ENCODE results near the gene COQ8B.
A peak's percentile ranks its signal among the peaks of the same experiment; 100 is the strongest.
"Not testable (repeated sequence)": the region's sequence is repeated elsewhere in the genome, so short reads cannot be mapped to it uniquely, and the experiment has no call there.

Gene COQ8B

DNA sequence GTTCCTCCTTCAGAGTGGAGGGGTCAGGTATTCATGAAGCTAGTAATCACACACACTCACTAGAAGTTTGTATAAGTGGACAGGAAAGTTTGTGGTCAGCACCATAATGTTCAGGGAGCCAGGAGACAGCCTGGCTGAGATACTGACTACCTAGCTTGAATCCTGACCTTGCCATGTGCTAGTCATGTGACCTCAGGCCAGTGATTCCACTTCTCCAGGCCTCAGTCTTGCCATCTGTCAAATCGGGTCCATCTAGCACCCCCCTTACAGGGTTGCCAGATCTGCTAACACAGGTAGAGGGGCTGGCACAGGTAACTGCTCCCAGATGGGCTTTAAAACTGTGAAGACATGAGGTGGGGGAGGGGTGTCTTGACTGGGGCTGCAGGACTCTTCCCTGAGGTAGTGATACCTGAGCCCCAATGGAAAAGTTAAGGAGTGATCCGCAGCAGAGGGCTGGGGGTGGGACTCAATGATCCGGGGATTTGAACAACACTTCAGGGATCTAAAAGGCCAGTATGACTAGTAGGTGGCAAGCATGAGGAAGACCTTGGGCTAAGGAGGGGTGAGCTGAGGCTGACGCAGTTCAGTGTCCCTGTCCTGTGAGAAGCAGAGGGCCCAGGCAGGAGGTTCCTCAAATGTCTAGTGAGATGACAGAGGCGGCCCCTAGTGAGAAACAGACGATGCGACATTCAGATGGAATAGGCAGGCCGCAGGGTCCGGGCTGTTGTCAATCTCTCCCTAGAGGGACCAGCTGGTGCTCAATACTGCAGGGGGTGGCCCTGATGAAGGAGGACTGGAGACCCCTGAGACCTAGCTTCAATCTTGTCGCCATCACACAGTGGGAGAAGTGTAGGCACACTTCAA, 25.1 kb upstream of the COQ8B start:
- DNase-seq = peak; percentile 46 to 69 (median 60)

- DNase-seq = no peak
These were observed 24.1 kb upstream of the COQ8B start for GRCh38 chr19:40740747-40741146.

DNA sequence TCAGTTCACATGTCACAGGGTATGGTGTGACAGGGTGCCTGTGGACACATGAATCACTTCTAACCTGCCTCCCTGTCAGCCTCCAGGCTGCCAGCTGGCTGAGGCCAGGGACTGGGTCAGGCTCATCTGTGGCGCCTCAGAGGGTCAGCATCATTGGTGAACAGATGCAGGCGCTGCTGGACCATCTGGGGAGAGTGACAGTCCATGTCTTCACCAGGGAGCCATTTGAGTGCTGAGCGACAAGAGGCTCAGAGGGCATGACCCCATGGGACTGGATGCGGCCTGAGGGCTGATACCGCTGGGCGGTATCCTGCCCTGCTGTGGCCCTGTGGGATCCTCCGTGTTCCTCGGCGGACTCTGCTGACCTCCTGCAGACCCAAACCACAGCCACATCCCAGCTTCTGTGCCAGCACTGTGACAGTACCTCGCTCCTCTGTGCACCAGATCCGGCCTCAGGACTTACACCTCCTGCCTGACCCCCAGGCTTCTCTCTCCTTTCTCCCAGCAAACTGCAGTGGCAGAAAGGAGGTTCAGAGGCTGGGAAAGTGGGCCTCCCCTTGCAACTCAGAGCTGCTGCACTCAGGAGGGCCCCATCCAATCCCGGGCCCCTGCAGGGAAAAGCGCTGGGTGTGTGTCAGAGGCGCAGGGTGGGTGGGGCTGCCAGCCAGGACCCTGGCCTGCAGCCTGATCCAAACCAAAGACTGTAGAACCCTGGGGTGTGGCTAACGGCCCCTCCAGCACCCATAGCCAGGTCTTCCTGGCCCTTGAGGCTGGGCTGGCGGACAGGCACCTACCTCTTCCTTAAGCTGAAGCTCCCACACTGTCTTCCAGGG, 23.4 kb upstream of the COQ8B start:
- no peak for DNase-seq

GRCh38 chr19:40739030-40739839, 22.5 kb upstream of the COQ8B start:
- no peak for DNase-seq

- no peak for DNase-seq
These were observed 20.5 kb upstream of the COQ8B start for GRCh38 chr19:40737102-40737644.

DNA sequence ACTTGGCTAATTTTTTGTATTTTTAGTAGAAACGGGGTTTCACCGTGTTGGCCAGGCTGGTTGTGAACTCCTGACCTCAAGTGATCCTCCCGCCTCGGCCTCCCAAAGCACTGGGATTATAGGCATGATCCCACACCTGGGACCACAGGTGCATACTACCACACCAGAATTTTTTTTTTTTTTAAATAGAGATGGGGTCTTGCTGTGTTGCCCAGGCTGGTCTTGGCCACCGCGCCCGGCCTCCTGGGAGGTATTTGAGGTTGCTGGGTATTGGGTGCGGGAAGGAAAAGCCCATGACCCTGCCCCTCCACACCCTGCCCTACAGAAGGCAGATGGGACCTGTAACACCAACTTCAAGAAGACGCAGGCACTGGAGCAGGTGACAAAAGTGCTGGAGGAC, 20.0 kb upstream of the COQ8B start:
- no peak for DNase-seq

DNA sequence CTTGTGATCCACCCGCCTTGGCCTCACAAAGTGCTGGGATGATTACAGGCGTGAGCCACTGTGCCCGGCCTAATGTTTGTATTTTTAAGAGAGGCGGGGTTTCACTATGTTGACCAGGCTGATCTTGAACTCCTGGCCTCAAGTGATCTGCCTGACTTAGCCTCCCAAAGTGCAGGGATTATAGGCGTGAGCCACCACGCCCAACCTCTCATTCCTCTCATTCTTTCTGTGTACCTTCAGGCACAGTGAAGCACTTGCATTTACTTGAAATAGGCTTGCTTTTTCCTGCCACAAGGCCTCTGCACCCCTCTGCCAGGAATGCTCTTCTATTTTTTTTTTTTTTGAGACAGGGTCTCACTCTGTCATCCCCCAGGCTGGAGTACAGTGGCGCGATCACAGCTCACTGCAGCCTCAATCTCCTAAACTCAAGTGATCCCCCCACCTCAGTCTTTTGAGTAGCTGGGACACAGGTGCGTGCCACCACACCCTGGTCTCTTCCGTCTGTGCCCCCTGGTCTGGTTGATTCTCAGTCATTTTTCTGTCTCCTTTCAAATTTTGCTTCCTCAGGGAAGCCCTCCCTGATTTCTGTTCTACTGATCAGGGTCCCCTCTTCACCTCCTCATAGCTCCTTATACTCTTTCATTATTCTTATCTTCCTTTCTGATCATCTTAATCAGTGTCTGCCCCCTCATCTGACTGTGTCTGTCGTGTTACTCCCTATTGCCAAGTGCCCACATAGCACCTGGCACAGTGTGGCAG, 18.5 kb upstream of the COQ8B start:
- DNase-seq = no peak

DNA sequence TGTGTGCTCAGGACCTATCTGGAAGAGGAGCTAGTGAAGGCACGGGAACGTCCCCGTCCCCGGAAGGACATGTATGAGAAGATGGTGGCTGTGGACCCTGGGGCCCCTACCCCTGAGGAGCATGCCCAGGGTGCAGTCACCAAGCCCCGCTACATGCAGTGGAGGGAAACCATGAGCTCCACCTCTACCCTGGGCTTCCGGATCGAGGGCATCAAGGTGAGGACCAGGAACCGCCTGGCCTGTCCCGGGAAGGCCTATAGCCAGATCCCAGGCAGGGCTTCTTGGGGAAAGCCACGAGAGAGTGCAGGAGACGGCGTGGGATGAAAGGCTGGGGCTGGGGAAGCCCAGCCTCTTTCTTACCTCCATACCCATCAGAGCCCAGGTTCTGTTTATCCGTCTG, 16.5 kb upstream of the COQ8B start:
- DNase-seq = no peak

GRCh38 chr19:40732304-40732703, 15.6 kb upstream of the COQ8B start:
- DNase-seq = not testable (repeated sequence)

- not testable (repeated sequence) for DNase-seq
These were observed 13.4 kb upstream of the COQ8B start for GRCh38 chr19:40730065-40730464.

DNA sequence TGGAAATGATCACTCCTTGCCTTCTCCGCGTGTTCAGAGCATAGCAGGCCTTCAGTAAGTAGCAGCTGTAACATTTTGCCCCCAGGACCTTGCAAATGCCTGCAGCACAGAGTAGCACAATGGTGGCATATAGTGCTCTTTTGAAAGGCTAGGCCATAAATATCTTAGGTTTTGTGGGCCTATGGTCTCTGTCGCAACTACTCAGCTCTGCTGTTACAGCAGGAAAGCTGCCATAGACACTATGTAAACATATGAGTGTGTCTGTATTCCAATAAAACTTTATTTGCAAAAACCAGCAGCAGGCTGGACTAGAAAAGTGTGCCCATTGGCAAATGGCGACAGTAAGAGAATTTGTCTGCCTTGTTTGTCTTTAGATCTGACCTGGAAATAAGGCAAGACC, 9.6 kb upstream of the COQ8B start:
- no peak for DNase-seq

DNA sequence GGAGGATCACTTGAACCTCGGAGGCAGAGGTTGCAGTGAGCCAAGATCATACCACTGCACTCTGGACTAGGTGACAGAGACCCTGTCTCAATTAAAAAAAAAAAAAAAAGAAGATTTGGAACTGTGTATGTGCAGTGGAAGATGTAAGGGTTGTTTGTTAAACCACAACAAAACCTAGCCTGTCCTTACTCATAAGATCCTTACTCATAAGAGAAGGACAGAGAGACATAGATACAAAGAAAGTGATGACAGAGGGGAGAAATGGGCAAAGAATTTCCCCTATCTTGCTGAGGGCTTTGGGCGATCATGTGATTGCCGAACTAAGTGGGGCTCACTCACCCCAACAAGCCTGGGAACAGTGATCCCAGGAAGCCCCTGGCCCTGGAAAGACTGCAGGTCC, 8.2 kb upstream of the COQ8B start:
- no peak for DNase-seq

DNA sequence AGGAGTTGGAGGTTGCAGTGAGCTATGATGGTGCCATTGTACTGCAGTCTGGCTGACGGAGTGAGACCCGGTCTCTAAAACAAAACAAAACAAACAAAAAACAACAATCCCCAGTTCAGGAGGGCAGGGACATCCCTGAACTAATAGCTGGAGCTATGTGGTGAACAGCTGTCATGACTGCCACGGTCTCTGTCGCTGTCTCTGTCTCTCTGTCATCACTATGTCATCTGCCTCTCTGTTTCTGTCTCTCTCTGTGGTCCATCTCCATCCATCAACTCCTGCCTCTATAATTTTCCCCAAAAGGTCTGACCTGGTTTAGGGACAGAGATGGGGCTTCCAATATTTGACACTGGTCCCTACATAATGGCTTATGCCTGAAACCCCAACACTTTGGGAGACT, 7.6 kb upstream of the COQ8B start:
- DNase-seq = no peak

DNA sequence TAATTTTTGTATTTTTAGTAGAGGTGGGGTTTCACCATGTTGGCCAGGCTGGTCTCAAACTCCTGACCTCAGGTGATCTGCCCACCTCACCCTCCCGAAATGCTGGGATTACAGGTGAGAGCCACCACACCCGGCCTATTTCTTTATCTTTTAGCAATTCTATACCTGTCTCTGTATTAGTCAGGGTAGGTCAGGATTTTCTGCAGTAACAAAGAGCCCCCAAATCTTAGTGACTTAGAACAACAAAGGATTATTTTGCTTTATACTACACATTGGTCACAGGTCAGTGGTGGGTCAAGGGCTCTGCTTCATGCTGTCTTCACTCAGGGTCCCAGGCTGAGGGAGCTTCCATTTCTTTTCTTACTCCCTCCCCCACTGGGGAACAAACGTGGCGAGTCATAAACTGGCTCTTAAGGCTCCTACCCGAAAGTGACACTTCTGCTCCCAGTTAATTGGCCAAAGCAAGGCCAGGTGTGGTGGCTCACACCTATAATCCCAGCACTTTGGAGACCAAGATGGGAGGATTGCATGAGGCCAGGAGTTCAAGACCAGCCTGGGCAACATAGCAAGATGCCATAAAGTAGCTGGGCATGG, 7.1 kb upstream of the COQ8B start:
- no peak for DNase-seq

DNA sequence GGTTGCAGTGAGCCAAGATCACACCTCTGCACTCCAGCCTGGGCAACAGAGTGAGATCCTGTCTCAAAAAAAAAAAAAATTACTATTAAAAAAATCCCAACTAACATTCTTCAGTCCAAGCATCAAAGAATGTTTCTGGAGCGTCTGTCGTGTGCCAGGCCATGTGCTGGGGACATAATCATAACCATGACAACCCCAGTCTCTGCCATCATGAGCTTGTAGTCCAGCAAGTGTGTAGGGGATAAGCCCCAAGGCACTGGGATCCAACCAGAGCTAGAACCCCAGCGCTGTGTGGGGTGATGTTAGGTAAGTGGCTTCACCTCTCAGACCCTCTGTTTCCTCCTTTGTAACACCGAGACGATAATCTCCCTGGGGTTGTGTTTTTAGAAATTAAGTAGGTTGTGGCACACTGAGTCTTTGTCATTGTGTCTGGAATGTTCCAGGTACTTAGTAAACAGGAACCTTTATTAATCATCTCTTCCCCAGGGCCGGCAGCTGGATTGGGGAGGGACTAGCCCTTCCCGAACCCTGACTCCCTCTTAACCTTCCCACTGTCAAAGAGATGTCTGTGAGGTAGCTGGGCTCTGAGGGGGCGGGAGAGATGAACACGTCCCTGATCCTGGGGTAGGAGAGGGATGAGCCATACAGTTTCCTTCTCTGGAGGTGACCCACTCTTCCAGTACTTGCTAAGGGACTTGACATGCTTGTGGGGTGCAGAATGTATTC, 5.4 kb upstream of the COQ8B start:
- DNase-seq = no peak

DNA sequence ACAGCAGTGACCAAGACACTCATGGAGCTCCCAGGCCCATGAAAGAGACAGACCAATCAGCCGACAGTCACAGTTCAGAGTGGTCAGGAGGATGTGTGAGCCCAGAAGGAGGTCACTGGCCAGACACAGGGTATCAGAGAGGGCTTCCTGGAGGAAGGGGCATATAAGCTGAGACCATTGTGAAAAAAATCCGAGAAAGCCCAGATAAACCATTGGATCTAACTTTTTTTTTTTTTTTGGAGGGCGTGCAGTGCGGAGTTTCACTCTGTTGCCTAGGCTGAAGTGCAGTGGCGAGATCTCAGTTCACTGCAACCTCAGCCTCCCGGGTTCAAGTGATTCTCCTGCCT, 4.4 kb upstream of the COQ8B start:
- peak in 1 of 4 experiments; percentile 17 for DNase-seq

DNA sequence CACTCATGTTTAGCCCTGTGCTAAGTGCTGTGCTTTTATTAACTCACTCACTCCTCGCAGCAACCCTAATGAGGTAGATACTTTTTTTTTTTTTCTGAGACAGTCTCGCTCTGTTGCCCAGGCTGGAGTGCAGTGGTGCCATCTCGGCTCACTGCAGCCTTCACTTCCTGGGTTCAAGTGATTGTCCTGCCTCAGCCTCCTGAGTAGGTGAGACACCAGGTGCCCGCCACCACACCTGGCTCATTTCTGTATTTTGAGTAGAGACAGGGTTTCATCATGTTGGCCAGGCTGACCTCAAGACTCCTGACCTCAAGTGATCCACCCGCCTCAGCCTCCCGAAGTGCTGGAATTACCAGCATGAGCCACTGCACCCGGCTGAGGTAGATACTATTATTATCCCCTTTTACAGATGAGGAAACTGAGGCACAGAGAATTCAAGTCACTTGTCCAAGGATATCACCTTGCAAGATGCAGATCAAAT, 2.8 kb upstream of the COQ8B start:
- no peak for DNase-seq

DNA sequence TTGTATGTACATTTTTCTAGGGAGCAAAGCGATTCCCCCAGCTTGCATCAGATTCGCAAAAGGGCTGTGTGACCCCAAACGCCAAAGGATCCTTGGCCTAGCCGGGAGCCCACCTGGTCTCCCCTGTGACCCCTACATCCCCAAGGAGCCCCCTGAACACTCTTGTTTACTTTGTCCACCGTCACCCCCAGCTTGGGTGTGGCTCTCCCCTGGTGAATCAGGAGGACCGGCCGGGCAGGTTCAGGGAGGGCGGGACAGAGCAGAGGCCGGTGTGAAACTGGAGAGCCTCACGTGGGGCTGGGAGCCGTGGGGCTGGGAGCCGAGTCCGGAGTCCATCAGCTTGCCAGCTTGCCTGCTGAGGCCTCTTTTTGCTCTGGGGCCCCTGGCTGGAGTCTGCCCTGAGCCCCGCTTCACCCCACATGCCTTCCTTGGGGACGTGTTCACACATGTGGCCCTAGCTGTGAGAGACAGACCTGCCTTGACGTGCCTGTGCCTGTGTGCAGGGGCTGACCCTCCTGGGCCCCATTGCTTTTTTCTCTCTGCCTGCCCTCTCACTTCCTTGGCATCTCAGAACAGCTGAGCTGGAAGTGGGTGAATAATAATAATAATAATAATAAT, 2.2 kb upstream of the COQ8B start:
- DNase-seq = peak in 2 of 4 experiments; percentile 14 to 39

DNA sequence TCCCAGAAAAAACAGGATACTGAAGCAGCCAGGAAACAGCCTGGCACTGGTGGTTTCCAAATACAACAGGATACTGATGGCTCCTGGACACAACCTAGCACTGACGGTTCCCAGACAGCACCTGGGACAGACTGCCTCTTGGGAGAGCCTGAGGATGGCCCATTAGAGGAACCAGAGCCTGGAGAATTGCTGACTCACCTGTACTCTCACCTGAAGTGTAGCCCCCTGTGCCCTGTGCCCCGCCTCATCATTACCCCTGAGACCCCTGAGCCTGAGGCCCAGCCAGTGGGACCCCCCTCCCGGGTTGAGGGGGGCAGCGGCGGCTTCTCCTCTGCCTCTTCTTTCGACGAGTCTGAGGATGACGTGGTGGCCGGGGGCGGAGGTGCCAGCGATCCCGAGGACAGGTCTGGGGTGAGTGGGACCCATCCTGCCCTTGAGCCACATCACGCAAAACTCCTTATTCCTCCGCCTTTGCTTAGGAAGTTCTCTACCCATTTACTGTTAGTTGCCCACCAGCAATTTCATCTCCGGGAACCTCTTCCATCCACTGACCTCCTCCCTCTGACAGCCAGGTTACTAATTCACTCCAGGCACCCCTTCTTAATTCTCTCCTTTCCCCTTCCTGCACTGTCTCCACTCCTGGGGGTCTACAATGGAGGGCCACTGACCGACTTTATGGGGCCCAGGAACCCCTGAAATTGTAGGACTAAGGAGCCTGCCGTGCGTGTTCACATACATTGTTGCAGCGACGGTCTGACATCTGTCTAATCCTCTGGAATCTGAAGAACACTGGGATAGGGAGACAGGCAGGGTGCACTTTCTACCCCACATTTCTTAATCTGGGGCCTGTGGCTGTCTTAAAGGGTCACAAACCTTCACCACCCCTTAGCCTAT, 1.4 kb upstream of the COQ8B start:
- peak in 1 of 4 experiments; percentile 15 for DNase-seq

Data from suppressor macrophage (primary cell).